CD8-positive, alpha-beta memory T cell (primary cell): Measurements from ENCODE around the gene NUP93. TPM values are rescaled to one million over a fixed set of nuclear protein-coding genes. Genes with fewer than 3 reads are reported as not detected.

ENCODE experiments used
- CTCF ChIA-PET: fragments of 350-600 bp; sonication (Branson Sonifier 250); formaldehyde crosslinking; loops from one replicate; lab custom pipeline; 2021; ENCODE audit warnings: antibody characterized with exemption; lab: Charles Lee
- POLR2A ChIA-PET: fragments of 350-600 bp; sonication (Branson Sonifier 250); formaldehyde crosslinking; loops from one replicate; lab custom pipeline; 2021; ENCODE audit warnings: antibody characterized with exemption; lab: Charles Lee
- DNase-seq, 5 donors: peaks; one replicate each; pipeline versions ENCODE4 v3.0.0 to v3.0.0-alpha.2; 2020 to 2022; ENCODE audit warnings: mixed read lengths in 1 of 5
- H3K27ac ChIP-seq: one replicate; pipeline ENCODE4 v1.7.0; 2013; ENCODE audit warnings: low read depth, mild to moderate bottlenecking, low read length, moderate library complexity
- H3K27me3 ChIP-seq: 2 replicates; pipeline ENCODE4 v1.7.0; 2013; ENCODE audit warnings: low read length, mild to moderate bottlenecking; ENCODE audit not compliant: insufficient read depth, poor library complexity, severe bottlenecking
- H3K36me3 ChIP-seq: 2 replicates; pipeline ENCODE4 v1.7.0; 2013; ENCODE audit warnings: mild to moderate bottlenecking, low read length, moderate library complexity; ENCODE audit not compliant: insufficient read depth
- H3K4me1 ChIP-seq: 2 replicates; pipeline ENCODE4 v1.7.0; 2013; ENCODE audit warnings: mild to moderate bottlenecking, low read length, moderate library complexity; ENCODE audit not compliant: insufficient read depth
- H3K4me3 ChIP-seq: 2 replicates; pipeline ENCODE4 v1.7.0; 2013; ENCODE audit warnings: mild to moderate bottlenecking, low read length
- H3K9me3 ChIP-seq: 2 replicates; pipeline ENCODE4 v1.7.0; 2013; ENCODE audit warnings: mild to moderate bottlenecking, low read length
- H3K27ac Mint-ChIP-seq, 8 donors: one replicate each; pipeline ENCODE4 v1.8.0; 2020 to 2021; ENCODE audit warnings: mixed read lengths in 8 of 8, mild to moderate bottlenecking in 6 of 8, inconsistent platforms in 3 of 8, moderate library complexity in 3 of 8
- H3K27me3 Mint-ChIP-seq, 2 donors: one replicate each; pipeline ENCODE4 v1.8.0; 2020 to 2021; ENCODE audit warnings: mixed read lengths in 2 of 2, mild to moderate bottlenecking in 1 of 2, moderate library complexity in 1 of 2
- H3K36me3 Mint-ChIP-seq, 3 donors: one replicate each; pipeline ENCODE4 v1.8.0; 2020 to 2021; ENCODE audit warnings: mixed read lengths in 3 of 3, inconsistent platforms in 1 of 3, mild to moderate bottlenecking in 1 of 3
- H3K4me1 Mint-ChIP-seq, 3 donors: one replicate each; pipeline ENCODE4 v1.8.0; 2020 to 2021; ENCODE audit warnings: mixed read lengths in 3 of 3, inconsistent platforms in 1 of 3, mild to moderate bottlenecking in 1 of 3
- H3K4me3 Mint-ChIP-seq, 7 donors: one replicate each; pipeline ENCODE4 v1.8.0; 2020 to 2021; ENCODE audit warnings: mixed read lengths in 7 of 7, mild to moderate bottlenecking in 6 of 7, moderate library complexity in 4 of 7, inconsistent platforms in 2 of 7
- H3K9me3 Mint-ChIP-seq, 5 donors: one replicate each; pipeline ENCODE4 v1.8.0; 2020 to 2022; ENCODE audit warnings: mixed read lengths in 5 of 5, mild to moderate bottlenecking in 3 of 5, moderate library complexity in 2 of 5, inconsistent platforms in 1 of 5
- polyA plus RNA-seq: library from polyadenylated mRNA; unstranded; fragments of 300-500 nt; fragmentation: Illumina TruSeq; gene quantifications from one replicate; pipeline ENCODE4 v1.2.3, GENCODE V29; 2021
- total RNA-seq, 2 experiments: library from RNA; stranded (reverse); gene quantifications; one replicate each; pipeline ENCODE4 v1.2.3, GENCODE V29; 2021

NUP93 gene
- total and polyA plus RNA-seq, 3 experiments from 2014 or later = 93.8 to 155 (median 153) TPM

GRCh38 chr16:56764835-56765234 is 34.9 kb downstream of the NUP93 start:
- no peak overlapping the region for H3K4me3 ChIP-seq
- DNase-seq = no peak
- ChIA-PET POLR2A (interaction anchor here (0.6 kb wide), 1 partner anchor 273 kb away, joined by 7 read pairs; no protein-coding TSS in a partner anchor), CTCF (no interaction called here)
- no peak overlapping the region for H3K4me3 Mint-ChIP-seq
- no peaks in the 10 kb centered on the region for H3K9me3 Mint-ChIP-seq
- H3K27ac Mint-ChIP-seq = no peak overlapping the region
- H3K36me3 ChIP-seq = no peaks in the 10 kb centered on the region
- H3K9me3 ChIP-seq = no peaks in the 10 kb centered on the region
- no peaks in the 10 kb centered on the region for H3K4me1 ChIP-seq
- peaks cover 3 to 55% (median 17%) of the 10 kb centered on the region in 3 donors for H3K36me3 Mint-ChIP-seq
- peaks cover 0 to 2% of the 10 kb centered on the region in 2 donors for H3K27me3 Mint-ChIP-seq
- H3K27me3 ChIP-seq = no peaks in the 10 kb centered on the region
- H3K27ac ChIP-seq = peak overlapping the region; percentile 10
- peaks cover 4 to 22% (median 15%) of the 10 kb centered on the region in 3 donors for H3K4me1 Mint-ChIP-seq

- Histone ChIP-seq H3K27ac (no peak overlapping the region), H3K4me1 (no peaks in the 10 kb centered on the region), H3K4me3 (no peak overlapping the region), H3K9me3 (no peaks in the 10 kb centered on the region), H3K36me3 (no peaks in the 10 kb centered on the region), H3K27me3 (no peaks in the 10 kb centered on the region)
- Mint-ChIP-seq H3K9me3 (no peaks in the 10 kb centered on the region), H3K27ac (no peak overlapping the region), H3K4me1 (peaks cover 6 to 33% (median 21%) of the 10 kb centered on the region in 3 donors), H3K27me3 (no peaks in the 10 kb centered on the region), H3K36me3 (peaks cover 3 to 44% (median 16%) of the 10 kb centered on the region in 3 donors), H3K4me3 (no peak overlapping the region)
- ChIA-PET POLR2A (no interaction called here), CTCF (no interaction called here)
- no peak for DNase-seq
Measured at GRCh38 chr16:56765949-56766348, 36.0 kb downstream of the NUP93 start.

- CTCF ChIA-PET = no interaction called here
Measured at GRCh38 chr16:56767024-56767423, 37.1 kb downstream of the NUP93 start.

GRCh38 chr16:56769677-56770076 is 39.7 kb downstream of the NUP93 start:
- Histone ChIP-seq H3K27me3 (no peaks in the 10 kb centered on the region), H3K36me3 (no peaks in the 10 kb centered on the region), H3K27ac (no peak overlapping the region), H3K4me3 (no peak overlapping the region), H3K4me1 (no peaks in the 10 kb centered on the region), H3K9me3 (no peaks in the 10 kb centered on the region)
- ChIA-PET POLR2A (no interaction called here), CTCF (no interaction called here)
- H3K4me3 Mint-ChIP-seq = peak overlapping the region in 1 of 7 donors; percentile 16
- peak overlapping the region in 1 of 8 donors; percentile 72 for H3K27ac Mint-ChIP-seq
- no peaks in the 10 kb centered on the region for H3K9me3 Mint-ChIP-seq
- H3K36me3 Mint-ChIP-seq = peaks cover 0 to 21% (median 9%) of the 10 kb centered on the region in 3 donors
- H3K4me1 Mint-ChIP-seq = peaks cover 24 to 41% (median 38%) of the 10 kb centered on the region in 3 donors
- no peak for DNase-seq
- no peaks in the 10 kb centered on the region for H3K27me3 Mint-ChIP-seq

More at GRCh38 chr16:56767024-56767423, 37.1 kb downstream of the NUP93 start:
- Histone ChIP-seq H3K36me3 (no peaks in the 10 kb centered on the region), H3K9me3 (no peaks in the 10 kb centered on the region), H3K27ac (no peak overlapping the region), H3K4me1 (no peaks in the 10 kb centered on the region), H3K4me3 (no peak overlapping the region), H3K27me3 (no peaks in the 10 kb centered on the region)
- H3K27ac Mint-ChIP-seq = no peak overlapping the region
- peaks cover 17 to 44% (median 32%) of the 10 kb centered on the region in 3 donors for H3K4me1 Mint-ChIP-seq
- peaks cover 3 to 37% (median 14%) of the 10 kb centered on the region in 3 donors for H3K36me3 Mint-ChIP-seq
- no peak overlapping the region for H3K4me3 Mint-ChIP-seq
- POLR2A ChIA-PET = no interaction called here
- H3K9me3 Mint-ChIP-seq = no peaks in the 10 kb centered on the region
- no peaks in the 10 kb centered on the region for H3K27me3 Mint-ChIP-seq
- no peak for DNase-seq

- Histone ChIP-seq H3K4me1 (no peaks in the 10 kb centered on the region), H3K27ac (no peak overlapping the region), H3K36me3 (no peaks in the 10 kb centered on the region), H3K27me3 (no peaks in the 10 kb centered on the region), H3K4me3 (no peak overlapping the region), H3K9me3 (no peaks in the 10 kb centered on the region)
- no peak for DNase-seq
- no peaks in the 10 kb centered on the region for H3K27me3 Mint-ChIP-seq
- ChIA-PET POLR2A (no interaction called here), CTCF (no interaction called here)
- H3K27ac Mint-ChIP-seq = peak overlapping the region in 3 of 8 donors; percentile 51 to 83 (median 73)
- H3K4me1 Mint-ChIP-seq = peaks cover 24 to 38% (median 37%) of the 10 kb centered on the region in 3 donors
- H3K9me3 Mint-ChIP-seq = no peaks in the 10 kb centered on the region
- peaks cover 0 to 7% (median 6%) of the 10 kb centered on the region in 3 donors for H3K36me3 Mint-ChIP-seq
- H3K4me3 Mint-ChIP-seq = peak overlapping the region in 2 of 7 donors; percentile 23 to 27
Measured at GRCh38 chr16:56771558-56772279, 41.8 kb downstream of the NUP93 start.

- DNase-seq = no peak
- H3K4me1 Mint-ChIP-seq = peaks cover 31 to 45% (median 42%) of the 10 kb centered on the region in 3 donors
- H3K4me3 ChIP-seq = no peak overlapping the region
- H3K27ac ChIP-seq = no peak overlapping the region
- POLR2A ChIA-PET = no interaction called here
- H3K27me3 Mint-ChIP-seq = no peaks in the 10 kb centered on the region
- H3K36me3 ChIP-seq = no peaks in the 10 kb centered on the region
- H3K27ac Mint-ChIP-seq = peak overlapping the region in 1 of 8 donors; percentile 17
- H3K4me3 Mint-ChIP-seq = no peak overlapping the region
- no peaks in the 10 kb centered on the region for H3K27me3 ChIP-seq
- H3K4me1 ChIP-seq = no peaks in the 10 kb centered on the region
- H3K36me3 Mint-ChIP-seq = peaks cover 0 to 9% (median 0%) of the 10 kb centered on the region in 3 donors
- H3K9me3 Mint-ChIP-seq = no peaks in the 10 kb centered on the region
- no peaks in the 10 kb centered on the region for H3K9me3 ChIP-seq
- CTCF ChIA-PET = no interaction called here
Measured at GRCh38 chr16:56773532-56773931, 43.6 kb downstream of the NUP93 start.

GRCh38 chr16:56774016-56774680 is 44.2 kb downstream of the NUP93 start:
- Mint-ChIP-seq H3K27ac (peak overlapping the region in 2 of 8 donors; percentile 40 to 71), H3K9me3 (no peaks in the 10 kb centered on the region), H3K27me3 (no peaks in the 10 kb centered on the region), H3K4me1 (peaks cover 36 to 51% (median 44%) of the 10 kb centered on the region in 3 donors), H3K36me3 (peaks cover 0 to 6% (median 0%) of the 10 kb centered on the region in 3 donors), H3K4me3 (no peak overlapping the region)
- no peaks in the 10 kb centered on the region for H3K9me3 ChIP-seq
- H3K27me3 ChIP-seq = no peaks in the 10 kb centered on the region
- H3K36me3 ChIP-seq = no peaks in the 10 kb centered on the region
- CTCF ChIA-PET = no interaction called here
- no peak overlapping the region for H3K4me3 ChIP-seq
- H3K4me1 ChIP-seq = no peaks in the 10 kb centered on the region
- H3K27ac ChIP-seq = no peak overlapping the region
- DNase-seq = no peak
- POLR2A ChIA-PET = no interaction called here

- Histone ChIP-seq H3K9me3 (no peaks in the 10 kb centered on the region), H3K36me3 (no peaks in the 10 kb centered on the region), H3K27ac (no peak overlapping the region), H3K27me3 (no peaks in the 10 kb centered on the region), H3K4me1 (no peaks in the 10 kb centered on the region), H3K4me3 (no peak overlapping the region)
- H3K4me1 Mint-ChIP-seq = peaks cover 40 to 57% (median 49%) of the 10 kb centered on the region in 3 donors
- no peaks in the 10 kb centered on the region for H3K9me3 Mint-ChIP-seq
- CTCF ChIA-PET = no interaction called here
- H3K27me3 Mint-ChIP-seq = no peaks in the 10 kb centered on the region
- H3K27ac Mint-ChIP-seq = peak overlapping the region in 1 of 8 donors; percentile 60
- DNase-seq = no peak
- H3K36me3 Mint-ChIP-seq = peaks cover 0 to 3% (median 0%) of the 10 kb centered on the region in 3 donors
- no peak overlapping the region for H3K4me3 Mint-ChIP-seq
- POLR2A ChIA-PET = no interaction called here
Measured at GRCh38 chr16:56775162-56775561, 45.2 kb downstream of the NUP93 start.
